Measurements from ENCODE around the gene ASB10. TPM values are rescaled to one million over a fixed set of nuclear protein-coding genes. Genes with fewer than 3 reads are reported as not detected.

ASB10 gene
- total RNA-seq, 2 donors from 2014 or later, result not detected

- peaks cover 16% of the 10 kb centered on the region for H3K27me3 Mint-ChIP-seq (ENCODE audit: low read depth)
- H3K9me3 Mint-ChIP-seq, result no peaks in the 10 kb centered on the region
- no peak for DNase-seq
- H3K4me3 Mint-ChIP-seq, result no peak overlapping the region
- ATAC-seq (replicated peaks in 1 of 2), result no peak
- H3K36me3 Mint-ChIP-seq (ENCODE audit: insufficient read depth in 2 of 2), result no peaks in the 10 kb centered on the region
- H3K27ac Mint-ChIP-seq, result no peak overlapping the region
- H3K4me1 Mint-ChIP-seq (ENCODE audit: low read depth), result no peaks in the 10 kb centered on the region
Measured at GRCh38 chr7:151152643-151153513, 34.2 kb downstream of the ASB10 start.

GRCh38 chr7:151150388-151150787 is 36.7 kb downstream of the ASB10 start:
- Mint-ChIP-seq H3K4me1 (ENCODE audit: low read depth) (no peaks in the 10 kb centered on the region), H3K27me3 (ENCODE audit: low read depth) (peaks cover 22% of the 10 kb centered on the region), H3K4me3 (no peak overlapping the region), H3K27ac (no peak overlapping the region), H3K9me3 (no peaks in the 10 kb centered on the region), H3K36me3 (ENCODE audit: insufficient read depth in 2 of 2) (no peaks in the 10 kb centered on the region)
- ATAC-seq (replicated peaks in 1 of 2) (no peak), DNase-seq (no peak)

GRCh38 chr7:151148319-151149259 is 38.5 kb downstream of the ASB10 start:
- ATAC-seq (replicated peaks in 1 of 2) (no peak), DNase-seq (no peak)
- no peaks in the 10 kb centered on the region for H3K36me3 Mint-ChIP-seq (ENCODE audit: insufficient read depth in 2 of 2)
- H3K27me3 Mint-ChIP-seq (ENCODE audit: low read depth), result peaks cover 12% of the 10 kb centered on the region
- no peak overlapping the region for H3K4me3 Mint-ChIP-seq
- H3K27ac Mint-ChIP-seq, result no peak overlapping the region
- no peaks in the 10 kb centered on the region for H3K4me1 Mint-ChIP-seq (ENCODE audit: low read depth)
- H3K9me3 Mint-ChIP-seq, result no peaks in the 10 kb centered on the region

GRCh38 chr7:151146761-151147160 is 40.3 kb downstream of the ASB10 start:
- Mint-ChIP-seq H3K4me1 (ENCODE audit: low read depth) (no peaks in the 10 kb centered on the region), H3K27me3 (ENCODE audit: low read depth) (peaks cover 12% of the 10 kb centered on the region), H3K4me3 (no peak overlapping the region), H3K27ac (no peak overlapping the region), H3K9me3 (no peaks in the 10 kb centered on the region), H3K36me3 (ENCODE audit: insufficient read depth in 2 of 2) (no peaks in the 10 kb centered on the region)
- no peak for ATAC-seq (replicated peaks in 1 of 2)
- DNase-seq, result no peak

- no peak for DNase-seq
- Mint-ChIP-seq H3K9me3 (no peaks in the 10 kb centered on the region), H3K4me3 (no peak overlapping the region), H3K4me1 (ENCODE audit: low read depth) (no peaks in the 10 kb centered on the region), H3K27ac (no peak overlapping the region), H3K27me3 (ENCODE audit: low read depth) (peaks cover 12% of the 10 kb centered on the region), H3K36me3 (ENCODE audit: insufficient read depth in 2 of 2) (no peaks in the 10 kb centered on the region)
- no peak for ATAC-seq (replicated peaks in 1 of 2)
Measured at GRCh38 chr7:151144387-151144786, 42.7 kb downstream of the ASB10 start.

- no peaks in the 10 kb centered on the region for H3K4me1 Mint-ChIP-seq (ENCODE audit: low read depth)
- no peak for DNase-seq
- no peak for ATAC-seq (replicated peaks in 1 of 2)
- H3K36me3 Mint-ChIP-seq (ENCODE audit: insufficient read depth in 2 of 2), result no peaks in the 10 kb centered on the region
- H3K27me3 Mint-ChIP-seq (ENCODE audit: low read depth), result peaks cover 12% of the 10 kb centered on the region
- no peak overlapping the region for H3K4me3 Mint-ChIP-seq
- H3K27ac Mint-ChIP-seq, result no peak overlapping the region
- no peaks in the 10 kb centered on the region for H3K9me3 Mint-ChIP-seq
Measured at GRCh38 chr7:151143261-151144015, 43.6 kb downstream of the ASB10 start.

GRCh38 chr7:151142686-151143040 is 44.4 kb downstream of the ASB10 start:
- Mint-ChIP-seq H3K36me3 (ENCODE audit: insufficient read depth in 2 of 2) (no peaks in the 10 kb centered on the region), H3K27me3 (ENCODE audit: low read depth) (peaks cover 10% of the 10 kb centered on the region), H3K27ac (no peak overlapping the region), H3K4me1 (ENCODE audit: low read depth) (no peaks in the 10 kb centered on the region), H3K9me3 (no peaks in the 10 kb centered on the region), H3K4me3 (no peak overlapping the region)
- no peak for DNase-seq
- ATAC-seq (replicated peaks in 1 of 2), result no peak

- no peaks in the 10 kb centered on the region for H3K9me3 Mint-ChIP-seq
- H3K27ac Mint-ChIP-seq, result no peak overlapping the region
- peaks cover 4% of the 10 kb centered on the region for H3K27me3 Mint-ChIP-seq (ENCODE audit: low read depth)
- DNase-seq (no peak), ATAC-seq (replicated peaks in 1 of 2) (no peak)
- no peaks in the 10 kb centered on the region for H3K36me3 Mint-ChIP-seq (ENCODE audit: insufficient read depth in 2 of 2)
- H3K4me3 Mint-ChIP-seq, result no peak overlapping the region
- no peaks in the 10 kb centered on the region for H3K4me1 Mint-ChIP-seq (ENCODE audit: low read depth)
Measured at GRCh38 chr7:151141855-151142685, 45.0 kb downstream of the ASB10 start.

- ATAC-seq (replicated peaks in 1 of 2) (no peak), DNase-seq (no peak)
- Mint-ChIP-seq H3K4me3 (no peak overlapping the region), H3K9me3 (no peaks in the 10 kb centered on the region), H3K4me1 (ENCODE audit: low read depth) (no peaks in the 10 kb centered on the region), H3K27me3 (ENCODE audit: low read depth) (no peaks in the 10 kb centered on the region), H3K36me3 (ENCODE audit: insufficient read depth in 2 of 2) (no peaks in the 10 kb centered on the region), H3K27ac (no peak overlapping the region)
Measured at GRCh38 chr7:151141311-151141854, 45.7 kb downstream of the ASB10 start.

- no peaks in the 10 kb centered on the region for H3K4me1 Mint-ChIP-seq (ENCODE audit: low read depth)
- ATAC-seq (replicated peaks in 1 of 2) (no peak), DNase-seq (no peak)
- no peak overlapping the region for H3K4me3 Mint-ChIP-seq
- no peak overlapping the region for H3K27ac Mint-ChIP-seq
- no peaks in the 10 kb centered on the region for H3K9me3 Mint-ChIP-seq
- H3K36me3 Mint-ChIP-seq (ENCODE audit: insufficient read depth in 2 of 2), result no peaks in the 10 kb centered on the region
- H3K27me3 Mint-ChIP-seq (ENCODE audit: low read depth), result no peaks in the 10 kb centered on the region
Measured at GRCh38 chr7:151140826-151141225, 46.2 kb downstream of the ASB10 start.

- Mint-ChIP-seq H3K9me3 (no peaks in the 10 kb centered on the region), H3K36me3 (ENCODE audit: insufficient read depth in 2 of 2) (no peaks in the 10 kb centered on the region), H3K27ac (no peak overlapping the region), H3K4me1 (ENCODE audit: low read depth) (no peaks in the 10 kb centered on the region), H3K4me3 (no peak overlapping the region), H3K27me3 (ENCODE audit: low read depth) (no peaks in the 10 kb centered on the region)
- DNase-seq, result no peak
- no peak for ATAC-seq (replicated peaks in 1 of 2)
Measured at GRCh38 chr7:151139791-151140190, 47.3 kb downstream of the ASB10 start.

Measured in activated T-cell treated with anti-CD3 and anti-CD28 coated beads, Interleukin-2, amount 50 U/mL, for 72 hours (primary cell).